SK-N-SH (cell line): ENCODE measurements around the gene PAK1.

Experiments
- CTCF ChIP-seq: fragments of 200-600 bp; sonication (generic); IDR thresholded peaks from 2 replicates; pipeline ENCODE4 v1.6.1; 2017; ENCODE audit warnings: antibody characterized with exemption, mild to moderate bottlenecking, moderate library complexity
- EP300 ChIP-seq, 2 experiments: IDR thresholded peaks; 2 replicates each; pipeline versions ENCODE4 v1.4.0 to v1.6.1; 2012; ENCODE audit warnings: borderline replicate concordance in 1 of 2, low read depth in 1 of 2, low read length in 1 of 2
- JUND ChIP-seq: IDR thresholded peaks from 2 replicates; pipeline ENCODE4 v1.4.0; 2012
- RAD21 ChIP-seq: IDR thresholded peaks from 2 replicates; pipeline ENCODE4 v1.6.1; 2012; ENCODE audit warnings: mild to moderate bottlenecking, low read length
- RXRA ChIP-seq: IDR thresholded peaks from 2 replicates; pipeline ENCODE4 v1.4.0; 2012; ENCODE audit warnings: low read depth, mild to moderate bottlenecking, borderline replicate concordance
- SIN3A ChIP-seq: IDR thresholded peaks from 2 replicates; pipeline ENCODE4 v1.6.1; 2012; ENCODE audit warnings: low read depth, mild to moderate bottlenecking, low read length, moderate library complexity, borderline replicate concordance
- TAF1 ChIP-seq: IDR thresholded peaks from 2 replicates; pipeline ENCODE4 v1.6.1; 2012; ENCODE audit warnings: low read depth, mild to moderate bottlenecking, low read length, moderate library complexity, borderline replicate concordance
- TEAD4 ChIP-seq: IDR thresholded peaks from 2 replicates; pipeline ENCODE4 v1.4.0; 2012; ENCODE audit warnings: mild to moderate bottlenecking, borderline replicate concordance; ENCODE audit not compliant: insufficient read depth
- TF ChIP-seq, protein P1 (sequence below): IDR thresholded peaks from 2 replicates; pipeline ENCODE4 v1.4.0; 2012; ENCODE audit warnings: low read depth

DNA sequence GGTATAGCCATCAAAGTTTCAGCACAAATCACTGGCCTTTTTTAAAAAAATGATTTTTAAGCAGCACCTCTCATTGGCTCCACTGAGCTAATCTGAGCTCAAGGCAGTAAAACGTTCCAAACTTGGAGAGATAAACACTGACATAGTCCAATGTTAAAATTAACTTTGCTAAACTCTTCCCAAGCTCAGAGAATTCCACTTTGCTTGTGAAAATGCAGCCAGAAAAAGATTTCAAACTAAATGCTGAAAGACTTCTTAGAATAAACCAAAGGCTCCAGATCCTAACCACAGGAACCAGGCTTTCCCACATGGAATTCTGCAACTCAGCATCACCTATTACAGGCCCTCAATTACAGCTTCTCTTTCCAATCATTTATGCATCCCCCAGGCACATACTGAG lies 87.7 kb downstream of the PAK1 start:
- TF ChIP-seq, protein P1, sequence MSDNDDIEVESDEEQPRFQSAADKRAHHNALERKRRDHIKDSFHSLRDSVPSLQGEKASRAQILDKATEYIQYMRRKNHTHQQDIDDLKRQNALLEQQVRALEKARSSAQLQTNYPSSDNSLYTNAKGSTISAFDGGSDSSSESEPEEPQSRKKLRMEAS, result no peak
- no peak for TF ChIP-seq EP300 (IDR thresholded peaks at IDR 0.05; ENCODE audit: borderline replicate concordance in 1 of 2, low read depth in 1 of 2, low read length in 1 of 2)
- TF ChIP-seq RXRA, result no peak
- no peak for TF ChIP-seq SIN3A
- TF ChIP-seq TEAD4, result no peak
- no peak for TF ChIP-seq TAF1
- TF ChIP-seq CTCF, result no peak
- no peak for TF ChIP-seq RAD21
- no peak for TF ChIP-seq JUND
